Non-pigmented ciliary epithelial cell (primary cell): ENCODE measurements around the gene THUMPD3.

ENCODE experiments used
- DNase-seq: peaks from one replicate; pipeline ENCODE4 v3.0.0-alpha.2; 2010; ENCODE audit warnings: low read depth

THUMPD3 gene

GRCh38 chr3:9362731-9363530 lies at the start of gene THUMPD3:
Gene THUMPD3 (plus strand): TSS chr3:9363054. CDS start chr3:9365069, 2,015 bp downstream.
- DNase-seq: peak; percentile 81

- no peak for DNase-seq
Measured at GRCh38 chr3:9314796-9315195, 48.1 kb upstream of the THUMPD3 start.

- no peak for DNase-seq
Measured at GRCh38 chr3:9316881-9317361, 45.9 kb upstream of the THUMPD3 start.

- DNase-seq: no peak
Measured at GRCh38 chr3:9322780-9323179, 40.1 kb upstream of the THUMPD3 start.

- DNase-seq: no peak
Measured at GRCh38 chr3:9324944-9325343, 37.9 kb upstream of the THUMPD3 start.

GRCh38 chr3:9327578-9327977 lies 35.3 kb upstream of the THUMPD3 start:
- DNase-seq: no peak

GRCh38 chr3:9330166-9330703 lies 32.6 kb upstream of the THUMPD3 start:
- no peak for DNase-seq

GRCh38 chr3:9331171-9331570 lies 31.7 kb upstream of the THUMPD3 start:
- no peak for DNase-seq

- DNase-seq: no peak
Measured at GRCh38 chr3:9332250-9333030, 30.4 kb upstream of the THUMPD3 start.

GRCh38 chr3:9339761-9340471 lies 22.9 kb upstream of the THUMPD3 start:
- no peak for DNase-seq

- DNase-seq: peak; percentile 40
Measured at GRCh38 chr3:9340472-9340902, 22.4 kb upstream of the THUMPD3 start.

GRCh38 chr3:9342696-9343095 lies 20.2 kb upstream of the THUMPD3 start:
- no peak for DNase-seq

- no peak for DNase-seq
Measured at GRCh38 chr3:9343115-9343514, 19.7 kb upstream of the THUMPD3 start.

GRCh38 chr3:9345041-9345440 lies 17.8 kb upstream of the THUMPD3 start:
- no peak for DNase-seq

GRCh38 chr3:9346141-9346540 lies 16.7 kb upstream of the THUMPD3 start:
- no peak for DNase-seq

GRCh38 chr3:9347081-9347480 lies 15.8 kb upstream of the THUMPD3 start:
- DNase-seq: no peak

- DNase-seq: no peak
Measured at GRCh38 chr3:9347887-9348286, 15.0 kb upstream of the THUMPD3 start.

GRCh38 chr3:9349321-9350117 lies 13.3 kb upstream of the THUMPD3 start:
- DNase-seq: no peak

- no peak for DNase-seq
Measured at GRCh38 chr3:9351709-9352126, 11.1 kb upstream of the THUMPD3 start.

GRCh38 chr3:9352917-9353752 lies 9.7 kb upstream of the THUMPD3 start:
- DNase-seq: no peak
